Coronary artery (tissue), 2 donors: ENCODE measurements around the gene GLI2.

ENCODE experiments used
- DNase-seq: peaks from one replicate; pipeline ENCODE4 v3.0.0-alpha.2; 2017; ENCODE audit warnings: low spot score
- H3K27ac ChIP-seq, 2 donors: fragments of 200-600 bp; sonication (generic); one replicate each; pipeline ENCODE4 v1.5.1; 2016 to 2019
- H3K4me3 ChIP-seq: fragments of 200-600 bp; sonication (generic); 2 replicates; pipeline ENCODE4 v1.5.1; 2016; ENCODE audit warnings: mild to moderate bottlenecking, moderate library complexity
- CTCF ChIP-seq: fragments of 200-600 bp; sonication (generic); IDR thresholded peaks from one replicate; pipeline ENCODE4 v1.5.1; 2019; ENCODE audit warnings: antibody characterized with exemption

The GLI2 gene

GRCh38 chr2:120778244-120778643, 42.6 kb downstream of the GLI2 start:
- DNase-seq, result no peak
- no peak overlapping the region for H3K27ac ChIP-seq
- TF ChIP-seq CTCF, result no peak

GRCh38 chr2:120779781-120780283, 44.2 kb downstream of the GLI2 start:
- Histone ChIP-seq H3K27ac (no peak overlapping the region), H3K4me3 (no peak overlapping the region)
- DNase-seq, result no peak
- no peak for TF ChIP-seq CTCF

More at GRCh38 chr2:120778244-120778643, 42.6 kb downstream of the GLI2 start:
- H3K4me3 ChIP-seq, result no peak overlapping the region

GRCh38 chr2:120780402-120780801, 44.7 kb downstream of the GLI2 start:
- Histone ChIP-seq H3K27ac (no peak overlapping the region), H3K4me3 (no peak overlapping the region)
- no peak for DNase-seq
- no peak for TF ChIP-seq CTCF

GRCh38 chr2:120783371-120783791, 47.7 kb downstream of the GLI2 start:
- no peak for DNase-seq
- TF ChIP-seq CTCF, result no peak
- Histone ChIP-seq H3K4me3 (no peak overlapping the region), H3K27ac (no peak overlapping the region)

GRCh38 chr2:120783969-120784372, 48.3 kb downstream of the GLI2 start:
- no peak for TF ChIP-seq CTCF
- Histone ChIP-seq H3K4me3 (no peak overlapping the region), H3K27ac (no peak overlapping the region)
- no peak for DNase-seq
